Measurements from ENCODE around the gene JAZF1.
"Not testable (repeated sequence)": the region's sequence is repeated elsewhere in the genome, so short reads cannot be mapped to it uniquely, and the experiment has no call there.

GRCh38 chr7:27856703-27857485 lies 323.7 kb downstream of the JAZF1 start:
- not testable (repeated sequence) for TF ChIP-seq CTCF (IDR thresholded peaks at IDR 0.05); ZFX (IDR thresholded peaks at IDR 0.05; ENCODE audit: borderline replicate concordance)

Data from 22Rv1 (cell line).